ENCODE data around the gene NDUFA1.

GRCh38 chrX:119900976-119901375, 29.3 kb downstream of the NDUFA1 start:
- no peak for TF ChIP-seq REST (IDR thresholded peaks at IDR 0.05)
- no peak for TF ChIP-seq CTCF (IDR thresholded peaks at IDR 0.05; ENCODE audit: low read depth, low read length, missing input control)
- TF ChIP-seq RAD21 (IDR thresholded peaks at IDR 0.05), result no peak
- no peak for TF ChIP-seq GABPA (IDR thresholded peaks at IDR 0.05 in 1 of 2, conservative IDR thresholded peaks at IDR 0.05 in 1 of 2)
- no peak for TF ChIP-seq YY1 (IDR thresholded peaks at IDR 0.05)
- TF ChIP-seq TAF1 (conservative IDR thresholded peaks at IDR 0.05), result no peak

Data from liver (tissue), 3 donors.